Skin of body (tissue), 2 donors: ENCODE results near the gene BEND7. TPM values are rescaled to one million over a fixed set of nuclear protein-coding genes. Genes with fewer than 3 reads are reported as not detected.

ENCODE experiments used
- small RNA-seq: library from RNA; depleted of rRNA; stranded (forward); fragments of <200 nt; gene quantifications from one replicate; pipeline ENCODE3, GENCODE V24; 2014; ENCODE audit warnings: low replicate concordance
- total RNA-seq: library from RNA; depleted of rRNA; stranded (reverse); fragments of >200 nt; gene quantifications from one replicate; pipeline ENCODE4 v1.2.3, GENCODE V29; 2014

The BEND7 gene
- total RNA-seq, 1 donor from 2014 or later: 6.9 TPM

Small RNA genes lying within 50 kb of the gene (small RNA-seq; reads per million reads assigned to genes)
- not detected for gene RF00019

Other genes with a start within 250 kb of the BEND7 start
- 21.6 TPM for gene PHYH, start 228.9 kb downstream of the BEND7 start, total RNA-seq
- 38.3 TPM for gene SEPHS1, start 180.7 kb downstream of the BEND7 start, total RNA-seq
- gene PRPF18, start 58.0 kb upstream of the BEND7 start, total RNA-seq: 30.1 TPM